ENCODE data around the gene SH2D4B. TPM values are rescaled to one million over a fixed set of nuclear protein-coding genes. Genes with fewer than 3 reads are reported as not detected.
A peak's percentile ranks its signal among the peaks of the same experiment; 100 is the strongest.

SH2D4B gene
- total RNA-seq, 1 donor from 2014 or later, result 1.2 TPM

DNA sequence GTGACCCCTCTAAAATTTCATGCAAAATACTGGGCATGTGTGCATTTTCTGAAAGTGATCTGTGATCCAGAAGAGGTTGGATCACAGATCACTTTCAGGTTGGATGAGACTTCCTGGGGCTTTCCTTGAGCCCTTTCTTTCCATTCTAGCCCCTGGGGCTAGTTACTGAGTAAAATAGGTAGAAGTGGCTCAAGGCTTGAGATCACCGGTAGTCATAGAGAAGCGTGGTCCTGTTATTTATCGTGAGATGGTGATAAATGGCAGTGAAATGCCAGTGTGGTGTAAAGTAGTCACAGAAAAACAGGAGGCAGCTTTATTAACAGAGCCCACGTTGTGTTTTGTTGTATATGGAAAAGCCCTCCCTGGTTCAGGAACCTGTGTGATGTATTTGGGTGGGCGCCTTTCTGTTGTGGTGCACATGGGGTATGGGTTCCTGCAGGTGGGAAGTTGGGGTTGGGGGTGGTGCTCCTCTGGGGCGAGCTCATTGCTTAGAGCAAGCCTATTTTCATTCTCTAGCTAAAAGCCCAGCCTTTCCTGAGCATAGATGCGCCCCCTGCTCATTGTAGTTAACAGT is 34.0 kb upstream of the SH2D4B start:
- FAIRE-seq, result no peak
- DNase-seq (ENCODE audit: low spot score in 2 of 2), result no peak

- no peak for DNase-seq (ENCODE audit: low spot score in 2 of 2)
- FAIRE-seq, result no peak
These were observed 33.4 kb upstream of the SH2D4B start for GRCh38 chr10:80504158-80504811.

DNA sequence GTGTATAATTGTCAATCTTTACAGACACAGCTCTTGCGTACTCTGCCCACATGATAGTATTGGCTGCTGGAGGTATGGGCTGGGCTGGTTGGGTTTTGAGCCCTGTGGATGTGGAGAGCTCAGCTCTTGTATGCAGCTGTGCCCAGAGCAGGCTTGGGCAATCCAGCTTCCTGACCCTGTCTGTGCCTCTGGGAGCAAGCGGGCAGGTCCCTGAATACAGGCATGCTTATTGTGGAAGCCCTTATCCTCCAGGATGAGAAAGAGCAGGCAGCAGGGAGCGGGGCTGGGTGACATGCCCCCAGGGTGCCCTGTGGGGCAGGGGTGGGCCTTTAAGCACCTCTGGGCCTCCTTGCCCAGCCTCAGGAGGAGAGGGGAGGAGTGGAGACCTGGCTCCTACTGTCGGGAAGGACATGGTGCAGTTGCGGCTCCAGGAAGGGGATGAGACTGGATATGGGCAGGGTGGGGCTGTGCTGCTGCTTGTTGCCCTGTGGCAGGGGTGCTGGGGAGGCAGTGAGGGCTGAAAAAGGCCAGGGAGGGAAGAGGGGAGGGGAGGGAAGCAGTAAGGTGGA is 32.7 kb upstream of the SH2D4B start:
- FAIRE-seq (no peak), DNase-seq (ENCODE audit: low spot score in 2 of 2) (no peak)

GRCh38 chr10:80506189-80506575 is 31.5 kb upstream of the SH2D4B start:
- no peak for DNase-seq (ENCODE audit: low spot score in 2 of 2)
- FAIRE-seq, result no peak

DNA sequence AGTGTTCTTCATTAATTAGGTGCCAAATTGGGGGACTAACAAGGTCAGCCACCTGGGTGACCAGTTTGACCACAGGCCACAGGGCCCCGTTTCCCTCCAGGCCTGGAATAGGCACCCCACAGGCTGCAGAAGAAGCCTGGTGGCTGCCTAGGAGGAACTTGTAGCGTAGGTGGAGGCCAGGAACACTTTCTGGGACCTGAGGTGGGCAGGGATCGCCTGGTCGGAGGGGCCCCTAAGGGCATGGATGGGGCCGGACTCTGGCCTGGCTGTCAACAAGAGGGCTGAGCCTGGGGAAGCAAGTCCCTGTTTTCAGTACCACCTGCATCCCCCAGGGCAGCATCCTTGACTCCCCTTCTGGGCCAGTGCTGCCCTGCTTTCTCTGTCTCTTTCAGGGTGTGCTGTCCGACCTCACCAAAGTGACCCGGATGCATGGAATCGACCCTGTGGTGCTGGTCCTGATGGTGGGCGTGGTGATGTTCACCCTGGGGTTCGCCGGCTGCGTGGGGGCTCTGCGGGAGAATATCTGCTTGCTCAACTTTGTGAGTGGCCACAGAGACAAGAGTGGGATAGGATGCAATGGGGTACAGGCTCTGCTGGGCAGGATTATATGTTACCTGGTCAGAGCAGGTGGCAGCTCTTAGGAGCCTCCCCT is 30.7 kb upstream of the SH2D4B start:
- FAIRE-seq (no peak), DNase-seq (ENCODE audit: low spot score in 2 of 2) (no peak)

DNA sequence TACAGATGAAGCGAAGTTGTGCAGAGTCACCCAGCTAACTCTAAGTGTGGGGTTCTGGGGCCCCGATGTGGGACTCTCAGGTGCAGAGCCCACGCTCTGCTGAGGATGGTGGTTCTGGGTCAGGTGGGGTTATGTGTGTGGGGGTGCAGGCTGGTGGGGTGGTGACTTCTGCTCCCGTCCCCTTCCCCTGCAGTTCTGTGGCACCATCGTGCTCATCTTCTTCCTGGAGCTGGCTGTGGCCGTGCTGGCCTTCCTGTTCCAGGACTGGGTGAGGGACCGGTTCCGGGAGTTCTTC is 28.6 kb upstream of the SH2D4B start:
- DNase-seq (ENCODE audit: low spot score in 2 of 2), result no peak
- FAIRE-seq, result no peak

GRCh38 chr10:80509403-80510161 is 28.1 kb upstream of the SH2D4B start:
- DNase-seq (ENCODE audit: low spot score in 2 of 2) (peak in 1 of 2 donors; percentile 54), FAIRE-seq (no peak)

GRCh38 chr10:80512031-80512526 is 25.6 kb upstream of the SH2D4B start:
- FAIRE-seq (no peak), DNase-seq (ENCODE audit: low spot score in 2 of 2) (no peak)

- FAIRE-seq, result no peak
These were observed 24.6 kb upstream of the SH2D4B start for GRCh38 chr10:80513106-80513505.

GRCh38 chr10:80515511-80515910 is 22.2 kb upstream of the SH2D4B start:
- no peak for FAIRE-seq
- no peak for DNase-seq (ENCODE audit: low spot score in 2 of 2)

More at GRCh38 chr10:80513106-80513505, 24.6 kb upstream of the SH2D4B start:
- no peak for DNase-seq (ENCODE audit: low spot score in 2 of 2)

GRCh38 chr10:80515941-80516340 is 21.8 kb upstream of the SH2D4B start:
- FAIRE-seq (no peak), DNase-seq (ENCODE audit: low spot score in 2 of 2) (no peak)

- no peak for FAIRE-seq
- no peak for DNase-seq (ENCODE audit: low spot score in 2 of 2)
These were observed 21.1 kb upstream of the SH2D4B start for GRCh38 chr10:80516506-80517075.

DNA sequence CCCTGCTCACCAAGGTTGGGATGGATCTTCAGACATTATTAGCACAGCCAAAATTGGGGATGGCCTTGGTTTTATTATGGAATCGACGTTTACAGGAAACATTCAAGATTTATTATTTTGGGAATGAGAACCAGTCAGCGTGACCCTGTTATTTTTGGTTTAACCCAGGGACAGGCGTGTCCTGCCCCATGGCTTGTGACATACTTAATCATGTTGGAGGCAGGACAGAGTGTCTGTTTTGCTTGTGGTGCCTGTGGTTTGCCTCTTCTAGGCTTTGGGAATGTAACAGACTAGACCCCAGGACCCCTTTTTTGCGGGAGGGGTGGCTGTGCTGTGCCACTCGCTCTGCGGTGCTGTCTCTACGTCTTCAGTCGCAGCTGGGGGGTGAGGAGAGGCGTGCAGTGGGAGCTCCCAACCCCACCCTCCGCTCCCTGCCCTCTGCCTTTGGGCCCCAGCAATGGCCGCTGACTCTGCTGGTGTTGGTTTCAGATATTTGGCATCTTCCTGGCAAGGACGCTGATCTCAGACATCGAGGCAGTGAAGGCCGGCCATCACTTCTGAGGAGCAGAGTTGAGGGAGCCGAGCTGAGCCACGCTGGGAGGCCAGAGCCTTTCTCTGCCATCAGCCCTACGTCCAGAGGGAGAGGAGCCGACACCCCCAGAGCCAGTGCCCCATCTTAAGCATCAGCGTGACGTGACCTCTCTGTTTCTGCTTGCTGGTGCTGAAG is 20.1 kb upstream of the SH2D4B start:
- FAIRE-seq (no peak), DNase-seq (ENCODE audit: low spot score in 2 of 2) (no peak)

- FAIRE-seq (no peak), DNase-seq (ENCODE audit: low spot score in 2 of 2) (no peak)
These were observed 19.4 kb upstream of the SH2D4B start for GRCh38 chr10:80518143-80518806.

- DNase-seq (ENCODE audit: low spot score in 2 of 2), result no peak
- no peak for FAIRE-seq
These were observed 18.8 kb upstream of the SH2D4B start for GRCh38 chr10:80518807-80519360.

GRCh38 chr10:80519936-80520650 is 17.6 kb upstream of the SH2D4B start:
- FAIRE-seq, result no peak
- DNase-seq (ENCODE audit: low spot score in 2 of 2), result no peak

- no peak for FAIRE-seq
- DNase-seq (ENCODE audit: low spot score in 2 of 2), result no peak
These were observed 16.8 kb upstream of the SH2D4B start for GRCh38 chr10:80520661-80521470.
